K562 (cell line): Measurements from ENCODE around the gene RHOBTB3. TPM values are rescaled to one million over a fixed set of nuclear protein-coding genes. Genes with fewer than 3 reads are reported as not detected.

Experiments
- ATAC-seq: fragments of 200-7000 bp; cut with Tn5 transposase; 3 replicates; pipeline ENCODE4 v1.9.1; 2020; ENCODE audit warnings: moderate library complexity
- BruUV-seq: library from RNA; stranded (reverse); fragments of 400-500 nt; replicated peaks from 2 replicates; lab custom pipeline; 2021; lab: Mats Ljungman, UMichigan
- CTCF ChIA-PET: fragments of 300-600 bp; formaldehyde crosslinking; extraction: SDS; loops from one replicate; lab custom pipeline; 2021; ENCODE audit warnings: low intra/inter-chr PET ratio; lab: Yijun Ruan, JAX
- POLR2A ChIA-PET: fragments of 300-600, 350-650 bp; sonication (Branson Sonifier 250); formaldehyde crosslinking; extraction: SDS; loops from one replicate; lab custom pipeline; 2021; ENCODE audit warnings: antibody characterized with exemption, inconsistent platforms; lab: Yijun Ruan, JAX
- DNase-seq, 4 experiments: peaks; one replicate each; pipeline versions ENCODE4 v3.0.0 to v3.0.0-alpha.2; 2011 to 2018; ENCODE audit warnings: low spot score in 3 of 4, mixed read lengths in 3 of 4; ENCODE audit errors: extremely low read depth in 1 of 4
- FAIRE-seq: peaks from 2 replicates; lab custom pipeline; 2011; peaks lifted over from hg19 to GRCh38; lab: Jason Lieb, UNC
- H2AFZ ChIP-seq: 2 replicates; pipeline ENCODE4 v1.6.0; 2011; ENCODE audit warnings: low read depth, low read length, control low read depth, inconsistent platforms
- H3K27ac ChIP-seq: fragments of 200-600 bp; 3 replicates; pipeline ENCODE4 v1.8.0; 2011; ENCODE audit warnings: low read depth, mild to moderate bottlenecking, control low read depth, inconsistent platforms, low read length, moderate library complexity, mixed read lengths; ENCODE audit errors: extremely low read depth
- H3K27me3 ChIP-seq, 2 experiments: fragments of 300-600 bp in 1 of 2; 2 replicates in 1 of 2; 3 replicates in 1 of 2; pipeline versions ENCODE4 v1.6.0 to v1.8.0; 2011; ENCODE audit warnings: inconsistent platforms in 2 of 2, low read length in 2 of 2, mild to moderate bottlenecking in 1 of 2, mixed read lengths in 1 of 2, moderate library complexity in 1 of 2; ENCODE audit not compliant: control insufficient read depth in 2 of 2, insufficient read depth in 2 of 2
- H3K36me3 ChIP-seq: fragments of 300-600 bp; 3 replicates; pipeline ENCODE4 v1.8.0; 2011; ENCODE audit warnings: mild to moderate bottlenecking, low read length, inconsistent platforms; ENCODE audit not compliant: control insufficient read depth, insufficient read depth
- H3K4me1 ChIP-seq, 2 experiments: fragments of 200-600 bp in 1 of 2; replicated peaks in 1 of 2; 2 replicates in 1 of 2; 3 replicates in 1 of 2; pipeline versions ENCODE4 v1.5.1 to v1.8.0; 2011; ENCODE audit warnings: inconsistent platforms in 2 of 2, low read length in 2 of 2, mild to moderate bottlenecking in 1 of 2, mixed read lengths in 1 of 2, moderate library complexity in 1 of 2; ENCODE audit not compliant: control insufficient read depth in 2 of 2, insufficient read depth in 2 of 2
- H3K4me2 ChIP-seq: 2 replicates; pipeline ENCODE4 v1.6.1; 2011; ENCODE audit warnings: low read length, control low read depth, inconsistent platforms, mixed read lengths; ENCODE audit not compliant: insufficient read depth
- H3K4me3 ChIP-seq: fragments of 200-600 bp; sonication (generic), shearing (Covaris generic); 2 replicates; pipeline ENCODE4 v1.5.1; 2016; ENCODE audit warnings: control low read depth, inconsistent platforms
- H3K79me2 ChIP-seq: fragments of 200-600 bp; 3 replicates; pipeline ENCODE4 v1.8.0; 2011; ENCODE audit warnings: low read length, inconsistent platforms; ENCODE audit not compliant: control insufficient read depth, insufficient read depth
- H3K9ac ChIP-seq, 2 experiments: 2 replicates each; pipeline versions ENCODE4 v1.6.0 to v1.6.1; 2011; ENCODE audit warnings: low read depth in 2 of 2, low read length in 2 of 2, control low read depth in 1 of 2, inconsistent platforms in 1 of 2, mild to moderate bottlenecking in 1 of 2, mixed read lengths in 1 of 2; ENCODE audit not compliant: insufficient read depth in 1 of 2
- H3K9me1 ChIP-seq: one replicate; pipeline ENCODE4 v1.6.0; 2011; ENCODE audit warnings: inconsistent platforms, mild to moderate bottlenecking, low read length, moderate library complexity; ENCODE audit not compliant: control insufficient read depth, insufficient read depth
- H3K9me3 ChIP-seq: replicated peaks from 2 replicates; pipeline ENCODE4 v1.5.1; 2011; ENCODE audit warnings: low read depth, low read length, inconsistent platforms; ENCODE audit not compliant: control insufficient read depth, insufficient read depth
- H4K20me1 ChIP-seq: replicated peaks from 2 replicates; pipeline ENCODE4 v1.6.1; 2011; ENCODE audit warnings: low read length, inconsistent platforms, mixed read lengths; ENCODE audit not compliant: control insufficient read depth, insufficient read depth
- ARNT ChIP-seq, 2 experiments: fragments of 450-650 bp; IDR thresholded peaks; 2 replicates each; pipeline ENCODE4 v1.6.1; 2016; ENCODE audit warnings: mild to moderate bottlenecking in 1 of 2
- BACH1 ChIP-seq: fragments of 200-800 bp; sonication (Bioruptor generic); IDR thresholded peaks from 2 replicates; pipeline ENCODE4 v1.6.1; 2016; ENCODE audit warnings: missing genetic modification characterization, missing compliant biosample characterization
- BMI1 ChIP-seq: fragments of 150-350 bp; IDR thresholded peaks from 2 replicates; pipeline ENCODE4 v1.6.1; 2014; ENCODE audit warnings: low read length
- GABPB1 ChIP-seq: sonication (generic); formaldehyde crosslinking; IDR thresholded peaks from 2 replicates; pipeline ENCODE4 v1.8.0; 2022; ENCODE audit warnings: mild to moderate bottlenecking, missing genetic modification reagents
- GTF2A2 ChIP-seq: IDR thresholded peaks from 2 replicates; pipeline ENCODE4 v1.6.1; 2016; ENCODE audit warnings: mild to moderate bottlenecking, missing genetic modification characterization, missing compliant biosample characterization
- HDAC2 ChIP-seq: fragments of 450-650 bp; IDR thresholded peaks from 2 replicates; pipeline ENCODE4 v1.6.1; 2016; ENCODE audit warnings: mild to moderate bottlenecking
- HNRNPK ChIP-seq: fragments of 200-400 bp; formaldehyde crosslinking; IDR thresholded peaks from one replicate; pipeline ENCODE4 v1.6.1; 2018; ENCODE audit warnings: mild to moderate bottlenecking, low read depth, low read length; ENCODE audit not compliant: poor library complexity, severe bottlenecking
- MAZ ChIP-seq, 2 experiments: fragments of 450-650 bp in 1 of 2; sonication (generic) in 1 of 2; formaldehyde crosslinking; IDR thresholded peaks in 1 of 2; conservative IDR thresholded peaks in 1 of 2; 2 replicates each; pipeline versions ENCODE4 v1.4.0 to v1.5.0; 2020; ENCODE audit warnings: mild to moderate bottlenecking in 1 of 2, missing genetic modification reagents in 1 of 2
- MCM5 ChIP-seq: fragments of 450-650 bp; IDR thresholded peaks from 2 replicates; pipeline ENCODE4 v1.6.1; 2016; ENCODE audit warnings: low read depth
- MECOM ChIP-seq: fragments of 250-450 bp; sonication (Bioruptor Pico); IDR thresholded peaks from 2 replicates; pipeline ENCODE4 v1.8.0; 2022; ENCODE audit warnings: inconsistent platforms
- MED1 ChIP-seq: sonication (generic); formaldehyde crosslinking; IDR thresholded peaks from 2 replicates; pipeline ENCODE4 v1.8.1; 2023; ENCODE audit warnings: missing genetic modification reagents, borderline replicate concordance
- PHF21A ChIP-seq: fragments of 450-650 bp; IDR thresholded peaks from 2 replicates; pipeline ENCODE4 v1.6.1; 2017; ENCODE audit warnings: low read depth, borderline replicate concordance
- SIN3A ChIP-seq, 2 experiments: fragments of 150-350 bp in 1 of 2; IDR thresholded peaks; 2 replicates each; pipeline ENCODE4 v1.6.1; 2011 to 2016; ENCODE audit warnings: borderline replicate concordance in 2 of 2, low read depth in 2 of 2, low read length in 2 of 2, mild to moderate bottlenecking in 2 of 2, moderate library complexity in 2 of 2; ENCODE audit not compliant: control insufficient read depth in 1 of 2
- SIRT6 ChIP-seq: IDR thresholded peaks from one replicate; pipeline ENCODE4 v1.6.1; 2012; ENCODE audit warnings: low read depth, mild to moderate bottlenecking, control low read depth, inconsistent platforms, low read length, moderate library complexity
- ZC3H8 ChIP-seq: fragments of 450-650 bp; IDR thresholded peaks from 2 replicates; pipeline ENCODE4 v1.6.1; 2017
- ZNF134 ChIP-seq: fragments of 250-450 bp; sonication (Bioruptor Pico); conservative IDR thresholded peaks from 2 replicates; pipeline ENCODE4 v1.4.0; 2020
- ZNF197 ChIP-seq: fragments of 200-800 bp; sonication (Bioruptor generic); IDR thresholded peaks from 2 replicates; pipeline ENCODE4 v1.6.1; 2016; ENCODE audit warnings: low read depth, missing genetic modification characterization, missing compliant biosample characterization
- ZNF24 ChIP-seq: fragments of 450-650 bp; IDR thresholded peaks from 2 replicates; pipeline ENCODE4 v1.6.1; 2016
- ZNF79 ChIP-seq: fragments of 250-450 bp; sonication (Bioruptor Pico); IDR thresholded peaks from 2 replicates; pipeline ENCODE4 v1.4.0; 2020; ENCODE audit warnings: low read depth, mild to moderate bottlenecking, moderate library complexity
- WGBS: fragments of 100-300 bp; shearing (Covaris generic); methylation state at CpG from one replicate; pipeline ENCODE4 v1.1.6; 2016; ENCODE audit warnings: low coverage, mixed read lengths; ENCODE audit not compliant: insufficient coverage; ENCODE audit errors: missing lambda C conversion rate; 5-methylcytosine and 5-hydroxymethylcytosine counted together
- in situ Hi-C: fragments of 300-500 bp; cut with MboI; formaldehyde crosslinking; loops from 4 replicates; pipeline ENCODE4 v1.15.0; 2018; ENCODE audit warnings: inconsistent platforms, mixed read lengths
- intact Hi-C: fragments of 100-400 bp; cut with micrococcal nuclease; formaldehyde crosslinking; loops from 2 replicates; pipeline ENCODE4 v1.14.2; 2022
- polyA plus RNA-seq, 8 experiments: library from polyadenylated mRNA; depleted of rRNA in 4 of 8; stranded (reverse) in 5 of 8; unstranded in 3 of 8; fragments of >200 nt; fragmentation: Nextera tagmentation in 2 of 8; fragmentation: Illumina TruSeq in 1 of 8; extraction: Ambion mirVana in 2 of 8; extraction: Trizol in 1 of 8; gene quantifications; 2 replicates each; pipeline versions ENCODE4 v1.2.1 to v1.2.3, GENCODE V29; 2011 to 2014; ENCODE audit warnings: inconsistent platforms in 1 of 8, missing spikeins in 1 of 8
- total RNA-seq, 7 experiments: library from RNA; depleted of rRNA in 6 of 7; stranded (reverse); fragments of >200 nt in 6 of 7; fragmentation: Illumina TruSeq in 2 of 7; extraction: Trizol in 2 of 7; gene quantifications; 2 replicates each; pipeline versions ENCODE4 v1.2.1 to v1.2.3, GENCODE V29; 2011 to 2021; ENCODE audit warnings: low replicate concordance in 1 of 7
- TF ChIP-seq, protein P1 (sequence below): fragments of 150-350 bp; conservative IDR thresholded peaks from 2 replicates; pipeline ENCODE4 v1.6.1; 2014; ENCODE audit warnings: low read length
- TF ChIP-seq, protein P2 (sequence below): fragments of 250-450 bp; sonication (Bioruptor Pico); IDR thresholded peaks from 2 replicates; pipeline ENCODE4 v1.8.0; 2021; ENCODE audit warnings: moderate library complexity, mild to moderate bottlenecking, inconsistent platforms

Gene RHOBTB3
- total and polyA plus RNA-seq, 9 of the 15 experiments (the other 6 are each of a cell fraction or from before 2014, with no cell fraction given): 39.7 to 143 (median 115) TPM

GRCh38 chr5:95823218-95823737 is 92.1 kb downstream of the RHOBTB3 start:
- H3K4me1 ChIP-seq: peaks cover 38 to 44% of the 10 kb centered on the region in 2 experiments
- H3K79me2 ChIP-seq: no peaks in the 10 kb centered on the region
- in situ Hi-C loops (no loop called here), intact Hi-C loops (no loop called here)
- no peaks in the 10 kb centered on the region for H4K20me1 ChIP-seq
- peaks cover 6% of the 10 kb centered on the region for H3K9me1 ChIP-seq
- H2AFZ ChIP-seq: peak overlapping the region; percentile 95
- no peaks in the 10 kb centered on the region for H3K36me3 ChIP-seq
- 18% methylated on average over 7 of the region's 7 CpGs for WGBS
- peak overlapping the region; percentile 41 for H3K27ac ChIP-seq
- peak; percentile 9 for ATAC-seq
- H3K9ac ChIP-seq: peak overlapping the region; percentile 32 to 52; a peak in 3 of 4 replicates
- H3K9me3 ChIP-seq: no peaks in the 10 kb centered on the region
- peak overlapping the region; percentile 80 for H3K4me2 ChIP-seq
- ChIA-PET CTCF (no interaction called here), POLR2A (interaction anchor here (0.5 to 1.5 kb wide), 9 partner anchors 9 to 176 kb away, joined by 3 to 6 read pairs (median 3); partner anchors contain the start of gene RFESD)
- no peak overlapping the region for H3K4me3 ChIP-seq
- peak in 1 of 4 experiments; percentile 10 for DNase-seq
- FAIRE-seq: no peak
- no TSS peak for BruUV-seq
- H3K27me3 ChIP-seq: no peaks in the 10 kb centered on the region
- TF ChIP-seq HNRNPK (no peak), BACH1 (tag) (peak; percentile 42; the same call in 1 of the 2 replicates), GTF2A2 (tag) (no peak), ZNF134 (CRISPR knock-in tag) (no peak), MECOM (CRISPR knock-in tag) (no peak), ZC3H8 (no peak), MCM5 (no peak), ZNF24 (no peak), ARNT (IDR thresholded peaks at IDR 0.05) (no peak), HDAC2 (peak; percentile 35; the same call in 1 of the 2 replicates), SIRT6 (no peak), PHF21A (no peak), SIN3A (IDR thresholded peaks at IDR 0.05; ENCODE audit: borderline replicate concordance in 2 of 2, control insufficient read depth in 1 of 2, low read depth in 2 of 2, low read length in 2 of 2) (0 out of 4 replicates have a peak, but pooled peaks of 1 of the 2 experiments have one; percentile 7), ZNF79 (CRISPR knock-in tag) (no peak), MED1 (CRISPR knock-in tag) (no peak), GABPB1 (CRISPR knock-in tag) (no peak), MAZ (CRISPR knock-in tag; conservative IDR thresholded peaks at IDR 0.05 in 1 of 2, IDR thresholded peaks at IDR 0.05 in 1 of 2) (peak in 1 of 2 experiments; percentile 5; a peak in 1 of 4 replicates), BMI1 (no peak), ZNF197 (CRISPR knock-in tag) (no peak)
- TF ChIP-seq, protein P1, sequence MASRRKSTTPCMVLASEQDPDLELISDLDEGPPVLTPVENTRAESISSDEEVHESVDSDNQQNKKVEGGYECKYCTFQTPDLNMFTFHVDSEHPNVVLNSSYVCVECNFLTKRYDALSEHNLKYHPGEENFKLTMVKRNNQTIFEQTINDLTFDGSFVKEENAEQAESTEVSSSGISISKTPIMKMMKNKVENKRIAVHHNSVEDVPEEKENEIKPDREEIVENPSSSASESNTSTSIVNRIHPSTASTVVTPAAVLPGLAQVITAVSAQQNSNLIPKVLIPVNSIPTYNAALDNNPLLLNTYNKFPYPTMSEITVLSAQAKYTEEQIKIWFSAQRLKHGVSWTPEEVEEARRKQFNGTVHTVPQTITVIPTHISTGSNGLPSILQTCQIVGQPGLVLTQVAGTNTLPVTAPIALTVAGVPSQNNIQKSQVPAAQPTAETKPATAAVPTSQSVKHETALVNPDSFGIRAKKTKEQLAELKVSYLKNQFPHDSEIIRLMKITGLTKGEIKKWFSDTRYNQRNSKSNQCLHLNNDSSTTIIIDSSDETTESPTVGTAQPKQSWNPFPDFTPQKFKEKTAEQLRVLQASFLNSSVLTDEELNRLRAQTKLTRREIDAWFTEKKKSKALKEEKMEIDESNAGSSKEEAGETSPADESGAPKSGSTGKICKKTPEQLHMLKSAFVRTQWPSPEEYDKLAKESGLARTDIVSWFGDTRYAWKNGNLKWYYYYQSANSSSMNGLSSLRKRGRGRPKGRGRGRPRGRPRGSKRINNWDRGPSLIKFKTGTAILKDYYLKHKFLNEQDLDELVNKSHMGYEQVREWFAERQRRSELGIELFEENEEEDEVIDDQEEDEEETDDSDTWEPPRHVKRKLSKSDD: no peak
- TF ChIP-seq, protein P2, sequence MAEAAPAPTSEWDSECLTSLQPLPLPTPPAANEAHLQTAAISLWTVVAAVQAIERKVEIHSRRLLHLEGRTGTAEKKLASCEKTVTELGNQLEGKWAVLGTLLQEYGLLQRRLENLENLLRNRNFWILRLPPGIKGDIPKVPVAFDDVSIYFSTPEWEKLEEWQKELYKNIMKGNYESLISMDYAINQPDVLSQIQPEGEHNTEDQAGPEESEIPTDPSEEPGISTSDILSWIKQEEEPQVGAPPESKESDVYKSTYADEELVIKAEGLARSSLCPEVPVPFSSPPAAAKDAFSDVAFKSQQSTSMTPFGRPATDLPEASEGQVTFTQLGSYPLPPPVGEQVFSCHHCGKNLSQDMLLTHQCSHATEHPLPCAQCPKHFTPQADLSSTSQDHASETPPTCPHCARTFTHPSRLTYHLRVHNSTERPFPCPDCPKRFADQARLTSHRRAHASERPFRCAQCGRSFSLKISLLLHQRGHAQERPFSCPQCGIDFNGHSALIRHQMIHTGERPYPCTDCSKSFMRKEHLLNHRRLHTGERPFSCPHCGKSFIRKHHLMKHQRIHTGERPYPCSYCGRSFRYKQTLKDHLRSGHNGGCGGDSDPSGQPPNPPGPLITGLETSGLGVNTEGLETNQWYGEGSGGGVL (CRISPR knock-in tag): no peak
